WTC11 (cell line): ENCODE measurements around the gene B4GALT2. TPM values are rescaled to one million over a fixed set of nuclear protein-coding genes. Genes with fewer than 3 reads are reported as not detected.

Source experiments
- AFF4 ChIP-seq: sonication (generic); formaldehyde crosslinking; IDR thresholded peaks from 2 replicates; pipeline ENCODE4 v1.8.1; 2023; ENCODE audit warnings: mild to moderate bottlenecking, missing genetic modification reagents, borderline replicate concordance
- ARID4B ChIP-seq: sonication (generic); formaldehyde crosslinking; IDR thresholded peaks from 2 replicates; pipeline ENCODE4 v1.8.0; 2023; ENCODE audit warnings: missing genetic modification reagents, mild to moderate bottlenecking, borderline replicate concordance
- ATF1 ChIP-seq: sonication (generic); formaldehyde crosslinking; IDR thresholded peaks from 2 replicates; pipeline ENCODE4 v1.8.1; 2023; ENCODE audit warnings: mild to moderate bottlenecking, moderate library complexity, missing genetic modification reagents
- ATF6 ChIP-seq: sonication (generic); formaldehyde crosslinking; IDR thresholded peaks from 2 replicates; pipeline ENCODE4 v1.8.1; 2023; ENCODE audit warnings: mild to moderate bottlenecking, missing genetic modification reagents
- ELF4 ChIP-seq: sonication (generic); formaldehyde crosslinking; IDR thresholded peaks from 2 replicates; pipeline ENCODE4 v1.8.1; 2022; ENCODE audit warnings: low read depth, mild to moderate bottlenecking, moderate library complexity, missing genetic modification reagents
- FOXJ3 ChIP-seq: sonication (generic); formaldehyde crosslinking; IDR thresholded peaks from 2 replicates; pipeline ENCODE4 v1.9.0; 2021; ENCODE audit warnings: missing genetic modification reagents, mild to moderate bottlenecking, borderline replicate concordance
- FOXK1 ChIP-seq: sonication (generic); formaldehyde crosslinking; IDR thresholded peaks from 2 replicates; pipeline ENCODE4 v1.8.0; 2022; ENCODE audit warnings: mild to moderate bottlenecking, moderate library complexity, missing genetic modification reagents
- GABPB1 ChIP-seq: sonication (generic); formaldehyde crosslinking; IDR thresholded peaks from 2 replicates; pipeline ENCODE4 v1.8.1; 2023; ENCODE audit warnings: mild to moderate bottlenecking, missing genetic modification reagents
- GTF2I ChIP-seq: fragments of 250-450 bp; sonication (Bioruptor Pico); conservative IDR thresholded peaks from 2 replicates; pipeline ENCODE4 v1.4.0; 2021; ENCODE audit warnings: mild to moderate bottlenecking
- HMGXB4 ChIP-seq: sonication (generic); formaldehyde crosslinking; IDR thresholded peaks from 2 replicates; pipeline ENCODE4 v1.8.1; 2023; ENCODE audit warnings: mild to moderate bottlenecking, moderate library complexity, missing genetic modification reagents
- KAT7 ChIP-seq: sonication (generic); formaldehyde crosslinking; IDR thresholded peaks from 2 replicates; pipeline ENCODE4 v1.8.1; 2023; ENCODE audit warnings: missing genetic modification reagents, mild to moderate bottlenecking, borderline replicate concordance
- MYBL2 ChIP-seq: sonication (generic); formaldehyde crosslinking; IDR thresholded peaks from 2 replicates; pipeline ENCODE4 v1.8.1; 2023; ENCODE audit warnings: mild to moderate bottlenecking, moderate library complexity, missing genetic modification reagents
- NFE2L1 ChIP-seq: sonication (generic); formaldehyde crosslinking; IDR thresholded peaks from 2 replicates; pipeline ENCODE4 v1.8.1; 2023; ENCODE audit warnings: missing genetic modification reagents
- SMAD4 ChIP-seq: sonication (generic); formaldehyde crosslinking; IDR thresholded peaks from 2 replicates; pipeline ENCODE4 v1.8.0; 2022; ENCODE audit warnings: mild to moderate bottlenecking, missing genetic modification reagents
- SOX15 ChIP-seq: fragments of 250-450 bp; sonication (Bioruptor Pico); IDR thresholded peaks from 2 replicates; pipeline ENCODE4 v1.9.0; 2021; ENCODE audit warnings: mild to moderate bottlenecking
- USF1 ChIP-seq: sonication (generic); formaldehyde crosslinking; IDR thresholded peaks from 2 replicates; pipeline ENCODE4 v1.8.0; 2022; ENCODE audit warnings: mild to moderate bottlenecking, missing genetic modification reagents
- ZNF219 ChIP-seq: sonication (generic); formaldehyde crosslinking; IDR thresholded peaks from 2 replicates; pipeline ENCODE4 v1.8.0; 2023; ENCODE audit warnings: missing genetic modification reagents, mild to moderate bottlenecking, borderline replicate concordance
- ZNF232 ChIP-seq: sonication (generic); formaldehyde crosslinking; IDR thresholded peaks from 2 replicates; pipeline ENCODE4 v1.8.0; 2022; ENCODE audit warnings: mild to moderate bottlenecking, missing genetic modification reagents
- total RNA-seq: library from RNA; stranded (reverse); gene quantifications from 3 replicates; pipeline ENCODE4 v1.2.3, GENCODE V29; 2021
- TF ChIP-seq, protein P1 (sequence below): fragments of 250-450 bp; sonication (Bioruptor Pico); IDR thresholded peaks from 2 replicates; pipeline ENCODE4 v1.9.0; 2021; ENCODE audit warnings: mild to moderate bottlenecking, borderline replicate concordance

The B4GALT2 gene
- total RNA-seq, 1 experiment from 2014 or later = 66.7 TPM

- peak; percentile 75; the same call in 1 of the 2 replicates for TF ChIP-seq NFE2L1 (CRISPR knock-in tag)
- no peak for TF ChIP-seq ATF1 (CRISPR knock-in tag)
- TF ChIP-seq MYBL2 (CRISPR knock-in tag) = no peak; the same call in 1 of the 2 replicates
- TF ChIP-seq ELF4 (CRISPR knock-in tag) = no peak
- no peak for TF ChIP-seq GTF2I (CRISPR knock-in tag)
- no peak for TF ChIP-seq ZNF219 (CRISPR knock-in tag)
- TF ChIP-seq FOXK1 (CRISPR knock-in tag) = peak; percentile 88
- no peak; the same call in 1 of the 2 replicates for TF ChIP-seq HMGXB4 (CRISPR knock-in tag)
- peak; percentile 100 for TF ChIP-seq USF1
- peak; percentile 75; the same call in 1 of the 2 replicates for TF ChIP-seq KAT7 (CRISPR knock-in tag)
- peak; percentile 60; the same call in 1 of the 2 replicates for TF ChIP-seq ZNF232 (CRISPR knock-in tag)
- TF ChIP-seq, protein P1, sequence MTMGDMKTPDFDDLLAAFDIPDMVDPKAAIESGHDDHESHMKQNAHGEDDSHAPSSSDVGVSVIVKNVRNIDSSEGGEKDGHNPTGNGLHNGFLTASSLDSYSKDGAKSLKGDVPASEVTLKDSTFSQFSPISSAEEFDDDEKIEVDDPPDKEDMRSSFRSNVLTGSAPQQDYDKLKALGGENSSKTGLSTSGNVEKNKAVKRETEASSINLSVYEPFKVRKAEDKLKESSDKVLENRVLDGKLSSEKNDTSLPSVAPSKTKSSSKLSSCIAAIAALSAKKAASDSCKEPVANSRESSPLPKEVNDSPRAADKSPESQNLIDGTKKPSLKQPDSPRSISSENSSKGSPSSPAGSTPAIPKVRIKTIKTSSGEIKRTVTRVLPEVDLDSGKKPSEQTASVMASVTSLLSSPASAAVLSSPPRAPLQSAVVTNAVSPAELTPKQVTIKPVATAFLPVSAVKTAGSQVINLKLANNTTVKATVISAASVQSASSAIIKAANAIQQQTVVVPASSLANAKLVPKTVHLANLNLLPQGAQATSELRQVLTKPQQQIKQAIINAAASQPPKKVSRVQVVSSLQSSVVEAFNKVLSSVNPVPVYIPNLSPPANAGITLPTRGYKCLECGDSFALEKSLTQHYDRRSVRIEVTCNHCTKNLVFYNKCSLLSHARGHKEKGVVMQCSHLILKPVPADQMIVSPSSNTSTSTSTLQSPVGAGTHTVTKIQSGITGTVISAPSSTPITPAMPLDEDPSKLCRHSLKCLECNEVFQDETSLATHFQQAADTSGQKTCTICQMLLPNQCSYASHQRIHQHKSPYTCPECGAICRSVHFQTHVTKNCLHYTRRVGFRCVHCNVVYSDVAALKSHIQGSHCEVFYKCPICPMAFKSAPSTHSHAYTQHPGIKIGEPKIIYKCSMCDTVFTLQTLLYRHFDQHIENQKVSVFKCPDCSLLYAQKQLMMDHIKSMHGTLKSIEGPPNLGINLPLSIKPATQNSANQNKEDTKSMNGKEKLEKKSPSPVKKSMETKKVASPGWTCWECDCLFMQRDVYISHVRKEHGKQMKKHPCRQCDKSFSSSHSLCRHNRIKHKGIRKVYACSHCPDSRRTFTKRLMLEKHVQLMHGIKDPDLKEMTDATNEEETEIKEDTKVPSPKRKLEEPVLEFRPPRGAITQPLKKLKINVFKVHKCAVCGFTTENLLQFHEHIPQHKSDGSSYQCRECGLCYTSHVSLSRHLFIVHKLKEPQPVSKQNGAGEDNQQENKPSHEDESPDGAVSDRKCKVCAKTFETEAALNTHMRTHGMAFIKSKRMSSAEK (CRISPR knock-in tag) = no peak; the same call in 1 of the 2 replicates
- TF ChIP-seq SMAD4 (CRISPR knock-in tag) = no peak
- TF ChIP-seq AFF4 (CRISPR knock-in tag) = no peak
- peak; percentile 71; the same call in 1 of the 2 replicates for TF ChIP-seq GABPB1 (CRISPR knock-in tag)
- no peak for TF ChIP-seq ATF6 (CRISPR knock-in tag)
- TF ChIP-seq ARID4B (CRISPR knock-in tag) = peak; percentile 63; the same call in 1 of the 2 replicates
- TF ChIP-seq FOXJ3 (CRISPR knock-in tag) = no peak
- TF ChIP-seq SOX15 (CRISPR knock-in tag) = no peak
These were observed 4.4 kb upstream of the B4GALT2 start, which contains the start of gene ATP6V0B (continued) for GRCh38 chr1:43974443-43975248.
